Stomach (tissue), 9 donors: Measurements from ENCODE around the gene SLC38A3. TPM values are rescaled to one million over a fixed set of nuclear protein-coding genes. Genes with fewer than 3 reads are reported as not detected.
"Not testable (repeated sequence)": the region's sequence is repeated elsewhere in the genome, so short reads cannot be mapped to it uniquely, and the experiment has no call there.

Source experiments
- DNase-seq, 2 donors: peaks; one replicate each; pipeline versions ENCODE4 v3.0.0 to v3.0.0-alpha.2; 2013 to 2019
- H3K27ac ChIP-seq, 5 donors: fragments of 200-600 bp in 4 of 5; sonication (generic) in 4 of 5; one replicate each; pipeline ENCODE4 v1.5.1; 2013 to 2019; ENCODE audit warnings: mild to moderate bottlenecking in 1 of 5, moderate library complexity in 1 of 5
- H3K27me3 ChIP-seq, 3 donors: fragments of 200-600 bp; sonication (generic); one replicate each; pipeline ENCODE4 v1.5.1; 2017 to 2019; ENCODE audit warnings: mixed run types in 1 of 3
- H3K36me3 ChIP-seq, 4 donors: fragments of 200-600 bp; sonication (generic); 1 replicate in 3 of 4; 2 replicates in 1 of 4; pipeline ENCODE4 v1.5.1; 2016 to 2019
- H3K4me1 ChIP-seq, 4 donors: fragments of 200-600 bp; sonication (generic); one replicate each; pipeline ENCODE4 v1.5.1; 2016 to 2019
- H3K4me3 ChIP-seq, 4 donors: fragments of 200-600 bp; sonication (generic) in 3 of 4; one replicate each; pipeline ENCODE4 v1.5.1; 2016 to 2019; ENCODE audit warnings: mild to moderate bottlenecking in 1 of 4
- H3K9me3 ChIP-seq, 4 donors: fragments of 200-600 bp; sonication (generic); one replicate each; pipeline ENCODE4 v1.5.1; 2016 to 2019
- EP300 ChIP-seq: sonication (generic); formaldehyde crosslinking; IDR thresholded peaks from one replicate; pipeline ENCODE4 v1.6.1; 2017; ENCODE audit warnings: antibody characterized with exemption
- POLR2A ChIP-seq, 4 donors: fragments of 450-650 bp; IDR thresholded peaks; one replicate each; pipeline ENCODE4 v1.6.1; 2016; ENCODE audit warnings: antibody characterized with exemption in 4 of 4, control low read depth in 2 of 4, mild to moderate bottlenecking in 1 of 4, moderate library complexity in 1 of 4
- POLR2AphosphoS5 ChIP-seq, 3 donors: sonication (generic); formaldehyde crosslinking; IDR thresholded peaks; one replicate each; pipeline ENCODE4 v1.6.1; 2016; ENCODE audit warnings: antibody characterized with exemption in 3 of 3
- WGBS, 5 donors: extraction: QIAGEN DNeasy Blood & Tissue Kit in 3 of 5; methylation state at CpG; one replicate each; pipeline versions ENCODE4 v1.1.5 to v1.1.7; 2013 to 2018; 5-methylcytosine and 5-hydroxymethylcytosine counted together
- intact Hi-C: fragments of 100-400 bp; cut with DNase I; formaldehyde crosslinking; loops from one replicate; pipeline ENCODE4 v1.15.1; 2023; ENCODE audit warnings: low total_unique reads
- polyA plus RNA-seq, 3 donors: library from polyadenylated mRNA; stranded (reverse); fragments of 200-250 nt; gene quantifications; one replicate each; pipeline ENCODE4 v1.2.3, GENCODE V29; 2013
- total RNA-seq, 5 donors: library from RNA; depleted of rRNA; stranded (reverse); fragments of >200 nt; gene quantifications; one replicate each; pipeline versions ENCODE4 v1.1.0 to v1.2.3, GENCODE V29; 2014 to 2016
- TF ChIP-seq, protein P1 (sequence below), 7 experiments: fragments of 450-650 bp in 4 of 7; fragments of 200-600 bp in 3 of 7; sonication (generic) in 3 of 7; IDR thresholded peaks; one replicate each; pipeline ENCODE4 v1.5.1; 2016 to 2019; ENCODE audit warnings: antibody characterized with exemption in 7 of 7, control low read depth in 2 of 7, mild to moderate bottlenecking in 1 of 7
- donor health status: healthy with polysubstance abuse.
- donor health status: Bipolar disorder and iron deficiency.
- donor health status: healthy.

SLC38A3 gene
- total and polyA plus RNA-seq, 8 donors, result 0.15 to 3.1 (median 1.0) TPM; not detected in 4

DNA sequence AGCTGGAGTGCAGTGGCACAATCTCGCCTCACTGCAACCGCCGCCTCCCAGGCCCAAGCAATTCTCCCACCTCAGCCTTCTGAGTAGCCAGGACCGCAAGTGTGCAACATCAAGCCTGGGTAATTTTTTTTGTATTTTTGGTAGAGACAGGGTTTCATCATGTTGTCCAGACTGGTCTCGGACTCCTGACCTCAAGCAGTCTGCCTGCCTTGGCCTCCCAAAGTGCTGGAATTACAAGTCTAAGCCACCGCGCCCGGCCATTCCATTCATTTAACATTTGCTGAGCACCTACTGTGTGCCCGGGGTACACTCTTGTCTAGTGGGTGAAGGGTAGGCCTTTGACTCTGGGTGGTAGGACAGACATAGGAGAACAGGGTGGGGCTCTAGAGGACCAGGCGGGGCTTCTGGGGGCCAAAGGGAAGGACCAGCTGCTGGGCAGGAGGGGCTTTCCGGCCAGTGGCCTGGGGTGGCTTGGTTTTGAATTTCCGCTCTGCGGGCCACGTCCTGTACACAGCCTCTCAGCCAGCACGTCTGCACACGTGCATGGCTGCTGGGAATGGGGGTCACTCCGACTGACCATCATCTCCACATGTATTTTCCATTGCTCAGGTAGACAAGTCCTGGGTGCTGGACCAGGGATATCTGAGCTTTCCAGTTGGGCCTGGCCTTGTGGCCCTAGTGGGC lies 2.4 kb downstream of the SLC38A3 start:
- TF ChIP-seq POLR2A (IDR thresholded peaks at IDR 0.05) (no peak), POLR2AphosphoS5 (IDR thresholded peaks at IDR 0.05) (no peak), EP300 (no peak)
- TF ChIP-seq, protein P1, sequence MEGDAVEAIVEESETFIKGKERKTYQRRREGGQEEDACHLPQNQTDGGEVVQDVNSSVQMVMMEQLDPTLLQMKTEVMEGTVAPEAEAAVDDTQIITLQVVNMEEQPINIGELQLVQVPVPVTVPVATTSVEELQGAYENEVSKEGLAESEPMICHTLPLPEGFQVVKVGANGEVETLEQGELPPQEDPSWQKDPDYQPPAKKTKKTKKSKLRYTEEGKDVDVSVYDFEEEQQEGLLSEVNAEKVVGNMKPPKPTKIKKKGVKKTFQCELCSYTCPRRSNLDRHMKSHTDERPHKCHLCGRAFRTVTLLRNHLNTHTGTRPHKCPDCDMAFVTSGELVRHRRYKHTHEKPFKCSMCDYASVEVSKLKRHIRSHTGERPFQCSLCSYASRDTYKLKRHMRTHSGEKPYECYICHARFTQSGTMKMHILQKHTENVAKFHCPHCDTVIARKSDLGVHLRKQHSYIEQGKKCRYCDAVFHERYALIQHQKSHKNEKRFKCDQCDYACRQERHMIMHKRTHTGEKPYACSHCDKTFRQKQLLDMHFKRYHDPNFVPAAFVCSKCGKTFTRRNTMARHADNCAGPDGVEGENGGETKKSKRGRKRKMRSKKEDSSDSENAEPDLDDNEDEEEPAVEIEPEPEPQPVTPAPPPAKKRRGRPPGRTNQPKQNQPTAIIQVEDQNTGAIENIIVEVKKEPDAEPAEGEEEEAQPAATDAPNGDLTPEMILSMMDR (IDR thresholded peaks at IDR 0.05), result no peak
- Histone ChIP-seq H3K4me3 (no peak overlapping the region), H3K4me1 (peaks cover 15 to 29% (median 19%) of the 10 kb centered on the region in 4 donors), H3K27me3 (peaks cover 9 to 45% (median 27%) of the 10 kb centered on the region in 3 donors), H3K9me3 (no peaks in the 10 kb centered on the region), H3K27ac (no peak overlapping the region), H3K36me3 (no peaks in the 10 kb centered on the region)
- 92 to 98% (median 93%) methylated on average over 17 of the region's 17 CpGs for WGBS, 5 donors
- DNase-seq, result no peak
- intact Hi-C loops, result no loop called here

DNA sequence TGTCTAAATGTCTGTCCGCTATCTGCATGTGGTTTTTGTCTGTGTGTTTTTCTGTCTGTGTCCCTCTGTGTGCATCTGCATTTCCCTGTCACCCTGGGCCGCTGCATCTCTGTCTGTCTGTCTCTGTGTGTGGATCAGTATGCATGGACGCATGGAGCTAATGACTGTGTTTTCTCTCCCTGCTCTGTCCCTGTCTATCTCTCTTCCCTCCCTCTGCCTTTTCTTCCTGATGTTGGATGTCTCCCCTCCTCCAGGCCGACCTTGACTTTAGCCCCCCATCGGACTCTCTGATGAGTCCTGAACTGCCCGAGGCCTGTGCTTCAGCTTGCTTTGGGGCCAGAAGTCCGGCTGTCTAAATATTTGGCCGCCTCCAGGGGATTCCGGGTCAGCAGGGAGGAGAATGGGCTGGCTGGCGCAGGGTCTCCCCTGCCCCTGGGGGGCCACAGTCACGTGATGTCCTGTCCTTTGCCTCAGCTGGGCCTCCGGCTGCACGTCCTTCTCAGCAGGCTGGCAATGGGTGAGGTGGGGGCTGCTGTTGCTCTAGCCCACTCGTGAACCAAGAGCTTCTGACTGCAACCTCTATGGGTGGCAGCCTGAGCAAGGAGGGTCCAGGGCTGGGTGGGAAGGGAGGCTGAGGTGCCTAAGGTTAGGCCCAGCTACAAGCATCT lies 3.7 kb downstream of the SLC38A3 start:
- H3K4me3 ChIP-seq, result no peak overlapping the region

DNA sequence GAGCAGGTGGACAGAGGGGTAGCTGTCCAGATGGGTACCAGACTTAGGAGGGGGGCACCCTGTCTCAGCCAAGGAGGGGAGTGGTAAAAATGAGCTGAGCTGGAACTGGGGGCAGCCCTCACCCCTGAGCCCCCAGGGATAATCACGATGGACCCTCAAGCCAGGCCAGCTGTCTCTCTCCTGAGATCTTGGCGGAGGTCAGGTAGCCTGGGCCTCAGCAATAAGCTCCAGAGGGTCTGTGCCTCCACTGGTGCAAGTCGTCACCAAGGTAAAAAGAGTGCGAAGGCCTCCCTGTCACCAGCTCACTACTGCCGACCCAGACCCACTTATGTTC lies 5.1 kb downstream of the SLC38A3 start:
- TF ChIP-seq EP300 (no peak), POLR2AphosphoS5 (IDR thresholded peaks at IDR 0.05) (no peak), POLR2A (IDR thresholded peaks at IDR 0.05) (no peak)
- TF ChIP-seq, protein P1 (IDR thresholded peaks at IDR 0.05), result no peak
- no peaks in the 10 kb centered on the region for H3K9me3 ChIP-seq
- H3K27ac ChIP-seq, result no peak overlapping the region
- peaks cover 8 to 14% (median 11%) of the 10 kb centered on the region in 4 donors for H3K4me1 ChIP-seq
- no peak overlapping the region for H3K4me3 ChIP-seq
- no peak for DNase-seq
- 79 to 91% (median 86%) methylated on average over 5 of the region's 5 CpGs; no CpG with 5 or more reads in 1 of the 5 donors for WGBS, 5 donors
- intact Hi-C loops, result no loop called here
- no peaks in the 10 kb centered on the region for H3K36me3 ChIP-seq
- H3K27me3 ChIP-seq, result peaks cover 0 to 18% (median 7%) of the 10 kb centered on the region in 3 donors

More for the DNA sequence above, 3.7 kb downstream of the SLC38A3 start:
- TF ChIP-seq, protein P1 (IDR thresholded peaks at IDR 0.05), result no peak
- TF ChIP-seq POLR2AphosphoS5 (IDR thresholded peaks at IDR 0.05) (no peak), EP300 (no peak), POLR2A (IDR thresholded peaks at IDR 0.05) (no peak)
- H3K36me3 ChIP-seq, result no peaks in the 10 kb centered on the region
- H3K9me3 ChIP-seq, result no peaks in the 10 kb centered on the region
- intact Hi-C loops, result no loop called here
- no peak for DNase-seq
- peaks cover 15 to 22% (median 19%) of the 10 kb centered on the region in 4 donors for H3K4me1 ChIP-seq
- WGBS, 5 donors, result 72 to 77% (median 75%) methylated on average over 11 to 14 of the region's 14 CpGs
- H3K27me3 ChIP-seq, result peaks cover 7 to 32% (median 20%) of the 10 kb centered on the region in 3 donors
- no peak overlapping the region for H3K27ac ChIP-seq

DNA sequence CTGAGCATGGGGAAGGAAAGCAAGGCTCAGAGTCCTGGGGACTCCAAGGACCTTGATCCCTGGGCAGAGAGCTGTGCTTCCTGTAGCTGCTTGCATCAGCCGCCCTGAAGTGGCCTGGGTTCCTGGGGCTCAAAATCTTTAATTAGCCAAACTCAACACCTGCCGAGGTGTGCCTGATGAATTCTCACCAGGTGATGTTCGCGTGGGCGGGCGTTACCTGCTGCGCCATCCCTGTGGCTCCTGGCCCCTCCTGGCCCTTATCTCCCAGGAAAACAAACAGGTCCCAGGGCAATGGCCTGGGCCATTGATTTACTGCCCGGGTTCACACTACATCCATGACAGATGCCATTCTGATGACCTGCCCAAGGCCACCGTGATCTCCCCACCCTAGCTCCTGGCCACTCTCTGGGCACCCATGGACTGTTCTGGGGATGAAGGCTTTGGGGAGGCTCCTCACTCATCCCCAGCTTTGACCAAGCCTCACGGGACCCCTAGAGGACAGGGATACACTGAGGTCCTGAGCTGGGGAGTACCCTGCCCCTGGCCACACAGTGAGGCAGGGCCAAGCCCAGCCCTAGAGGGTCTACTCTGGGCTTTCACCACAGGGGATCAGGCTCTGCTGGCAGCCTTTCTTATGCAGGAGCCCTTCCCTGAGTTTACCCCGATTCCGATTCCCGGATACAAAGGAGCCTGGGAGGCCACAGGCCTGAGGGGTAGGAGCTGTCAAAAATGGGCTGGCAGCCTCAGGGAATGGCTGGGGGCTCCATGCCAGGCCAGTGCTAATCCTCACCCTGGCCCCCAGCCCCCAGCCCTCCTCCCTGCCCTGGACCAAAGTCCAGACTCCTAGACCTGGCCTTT lies 5.7 kb downstream of the SLC38A3 start:
- H3K27me3 ChIP-seq, result peaks cover 0 to 12% (median under 1%) of the 10 kb centered on the region in 3 donors
- DNase-seq, result peak in 1 of 2 donors; percentile 64
- 54 to 70% (median 60%) methylated on average over 10 to 13 of the region's 13 CpGs; no CpG with 5 or more reads in 1 of the 5 donors for WGBS, 5 donors
- no peak overlapping the region for H3K4me3 ChIP-seq
- no peak overlapping the region for H3K27ac ChIP-seq
- H3K9me3 ChIP-seq, result no peaks in the 10 kb centered on the region
- intact Hi-C loops, result no loop called here
- no peaks in the 10 kb centered on the region for H3K36me3 ChIP-seq
- peaks cover 2 to 8% (median 5%) of the 10 kb centered on the region in 4 donors for H3K4me1 ChIP-seq
- TF ChIP-seq POLR2A (IDR thresholded peaks at IDR 0.05) (no peak), EP300 (no peak), POLR2AphosphoS5 (IDR thresholded peaks at IDR 0.05) (no peak)
- TF ChIP-seq, protein P1 (IDR thresholded peaks at IDR 0.05), result no peak

DNA sequence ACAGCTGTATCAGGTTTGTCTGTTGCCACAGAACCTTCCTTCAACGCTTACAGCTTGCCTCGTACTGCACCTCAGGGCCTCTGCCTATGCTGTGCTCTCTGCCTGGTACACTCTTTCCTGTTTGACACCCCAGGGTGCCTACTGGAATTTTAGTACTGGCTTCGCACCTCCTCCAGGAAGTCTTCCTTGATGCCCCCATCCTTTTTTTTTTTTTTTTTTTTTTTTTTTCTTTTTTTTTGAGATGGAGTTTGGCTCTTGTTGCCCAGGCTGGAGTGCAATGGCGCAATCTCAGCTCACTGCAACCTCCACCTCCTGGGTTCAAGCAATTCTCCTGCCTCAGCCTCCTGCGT lies 6.3 kb downstream of the SLC38A3 start:
- intact Hi-C loops, H3K27me3 ChIP-seq, DNase-seq, H3K9me3 ChIP-seq, H3K27ac ChIP-seq, H3K36me3 ChIP-seq, H3K4me1 ChIP-seq, H3K4me3 ChIP-seq: not testable (repeated sequence)
- 86 to 94% (median 93%) methylated on average over 5 of the region's 5 CpGs for WGBS, 5 donors
